ENCODE measurements around the gene LLGL2. TPM values are rescaled to one million over a fixed set of nuclear protein-coding genes. Genes with fewer than 3 reads are reported as not detected.

LLGL2 gene
- polyA plus RNA-seq, 1 donor = 6.4 TPM

GRCh38 chr17:75490953-75491649 lies 34.4 kb upstream of the LLGL2 start:
- DNase-seq (ENCODE audit: low read depth) = no peak

DNA sequence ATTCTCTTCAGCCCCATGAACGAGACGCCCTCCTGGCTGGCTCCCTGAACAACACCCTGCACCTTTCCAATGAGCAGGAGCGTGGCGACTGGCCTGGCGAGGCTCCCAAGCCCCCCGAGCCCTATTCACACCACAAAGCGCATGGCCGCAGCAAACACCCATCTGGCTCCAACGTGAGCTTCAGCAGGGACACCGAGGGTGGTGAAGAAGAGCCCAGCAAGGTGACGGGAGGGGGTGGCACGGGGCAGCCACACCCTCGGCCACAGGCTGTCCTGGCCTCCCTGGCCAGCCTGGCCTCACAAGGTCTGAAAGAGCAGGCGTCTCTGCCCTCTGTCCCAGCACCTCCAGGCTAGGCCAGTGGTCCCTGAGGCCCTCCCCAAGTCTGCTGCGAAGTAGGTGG lies 33.8 kb upstream of the LLGL2 start:
- no peak for DNase-seq (ENCODE audit: low read depth)

DNA sequence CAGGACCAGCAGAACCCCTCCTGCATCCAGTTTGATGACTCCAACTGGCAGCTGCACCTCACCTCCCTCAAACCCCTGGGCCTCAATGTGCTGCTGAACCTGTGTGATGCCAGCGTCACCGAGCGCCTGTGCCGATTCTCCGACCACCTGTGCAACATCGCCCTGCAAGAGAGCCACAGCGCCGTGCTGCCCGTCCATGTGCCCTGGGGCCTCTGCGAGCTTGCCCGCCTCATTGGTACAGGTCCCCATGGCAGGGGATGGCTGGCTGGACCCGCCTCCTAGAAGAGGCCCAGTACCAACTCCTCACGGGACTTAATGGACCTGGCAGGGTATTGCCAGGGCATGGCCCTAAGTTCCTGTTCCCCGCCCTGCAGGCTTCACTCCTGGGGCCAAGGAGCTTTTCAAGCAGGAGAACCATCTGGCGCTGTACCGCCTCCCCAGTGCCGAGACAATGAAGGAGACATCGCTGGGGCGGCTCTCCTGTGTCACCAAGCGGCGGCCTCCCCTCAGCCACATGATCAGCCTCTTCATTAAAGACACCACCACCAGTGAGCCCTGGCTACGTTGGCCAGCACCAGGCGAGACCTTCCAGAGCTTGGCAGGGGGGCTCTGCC lies 32.8 kb upstream of the LLGL2 start:
- no peak for DNase-seq (ENCODE audit: low read depth)

- DNase-seq (ENCODE audit: low read depth) = no peak
Measured at GRCh38 chr17:75493476-75494129, 31.9 kb upstream of the LLGL2 start.

DNA sequence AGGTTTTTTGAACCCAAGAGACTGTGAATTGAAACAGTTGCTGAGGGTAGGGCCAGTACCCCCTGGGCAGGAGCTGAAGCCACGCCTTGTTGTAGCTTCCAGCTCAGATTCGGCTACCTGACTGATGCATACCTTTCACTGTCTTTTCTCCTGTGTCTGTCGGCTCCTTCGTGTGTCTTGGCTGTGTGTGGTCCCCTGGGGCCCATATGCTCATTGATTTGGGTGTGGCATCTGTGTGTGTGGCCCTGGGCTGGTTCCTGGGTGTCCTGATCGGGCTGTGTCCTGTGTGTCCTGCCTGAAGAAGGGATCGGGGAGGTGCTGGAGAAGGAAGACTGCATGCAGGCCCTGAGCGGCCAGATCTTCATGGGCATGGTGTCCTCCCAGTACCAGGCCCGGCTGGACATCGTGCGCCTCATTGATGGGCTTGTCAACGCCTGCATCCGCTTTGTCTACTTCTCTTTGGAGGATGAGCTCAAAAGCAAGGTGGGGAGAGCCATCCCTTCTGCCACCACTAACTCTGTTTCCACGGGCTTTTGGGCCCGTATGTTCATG lies 31.1 kb upstream of the LLGL2 start:
- DNase-seq (ENCODE audit: low read depth) = no peak

DNA sequence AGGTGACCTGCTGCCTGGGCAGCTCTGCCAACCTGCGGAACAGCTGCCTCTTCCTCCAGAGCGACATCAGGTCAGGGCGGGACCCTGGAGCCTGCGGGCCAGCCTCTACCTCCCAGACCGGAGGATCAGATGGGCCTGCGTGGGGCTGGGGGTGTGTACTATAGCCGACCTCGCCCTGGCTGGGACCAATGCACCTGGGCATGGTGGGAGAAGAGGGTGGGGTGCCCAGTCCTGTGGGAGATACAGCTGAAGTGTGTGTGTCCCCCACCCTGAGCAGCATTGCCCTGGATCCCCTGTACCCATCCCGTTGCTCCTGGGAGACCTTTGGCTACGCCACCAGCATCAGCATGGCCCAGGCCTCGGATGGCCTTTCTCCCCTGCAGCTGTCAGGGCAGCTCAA lies 29.5 kb upstream of the LLGL2 start:
- no peak for DNase-seq (ENCODE audit: low read depth)

DNA sequence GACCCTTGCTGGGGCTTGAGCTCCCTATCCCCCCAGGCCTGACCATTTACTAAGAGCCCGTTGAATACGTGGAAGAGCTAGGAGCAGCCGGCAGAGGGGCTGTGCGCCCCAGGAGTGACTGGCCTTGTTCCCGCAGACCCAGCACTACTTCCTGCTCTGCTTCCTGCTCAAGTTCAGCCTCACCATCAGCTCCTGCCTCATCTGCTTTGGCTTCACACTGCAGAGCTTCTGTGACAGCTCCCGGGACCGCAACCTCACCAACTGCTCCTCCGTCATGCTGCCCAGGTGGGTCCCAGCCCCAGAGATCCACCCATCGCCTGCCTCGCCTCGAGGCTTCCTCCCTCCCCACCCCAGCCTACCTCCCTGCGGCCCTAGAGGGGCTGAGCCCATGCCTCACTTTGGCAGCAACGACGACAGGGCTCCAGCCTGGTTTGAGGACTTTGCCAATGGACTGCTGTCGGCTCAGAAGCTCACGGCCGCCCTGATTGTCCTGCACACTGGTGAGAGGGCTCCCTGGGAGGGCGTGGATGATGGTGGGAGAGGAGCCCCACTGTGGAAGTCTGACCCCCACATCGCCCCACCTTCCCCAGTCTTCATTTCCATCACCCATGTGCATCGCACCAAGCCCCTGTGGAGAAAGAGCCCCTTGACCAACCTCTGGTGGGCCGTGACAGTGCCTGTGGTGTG lies 27.3 kb upstream of the LLGL2 start:
- DNase-seq (ENCODE audit: low read depth) = no peak

DNA sequence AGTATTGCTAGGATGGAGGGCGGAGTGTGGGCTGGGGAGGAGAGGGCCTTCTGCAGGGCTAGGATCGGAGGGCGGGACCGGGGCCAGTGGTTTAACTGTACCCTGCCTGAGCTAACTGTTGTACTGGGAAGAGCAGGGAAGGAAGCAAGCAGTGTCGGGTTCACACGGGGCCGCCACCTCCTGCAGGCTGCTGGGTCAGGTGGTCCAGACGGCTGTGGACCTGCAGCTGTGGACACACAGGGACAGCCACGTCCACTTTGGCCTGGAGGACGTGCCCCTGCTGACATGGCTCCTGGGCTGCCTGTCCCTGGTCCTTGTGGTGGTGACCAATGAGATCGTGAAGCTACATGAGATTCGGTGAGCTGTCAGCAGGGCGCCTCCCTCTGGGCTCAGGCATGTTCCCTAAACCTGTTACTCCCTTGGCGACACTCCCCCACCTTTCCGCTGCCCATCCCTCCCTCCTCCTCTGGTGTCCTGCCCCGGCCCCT lies 26.7 kb upstream of the LLGL2 start:
- DNase-seq (ENCODE audit: low read depth) = no peak

GRCh38 chr17:75499313-75500022 lies 26.0 kb upstream of the LLGL2 start:
- no peak for DNase-seq (ENCODE audit: low read depth)

DNA sequence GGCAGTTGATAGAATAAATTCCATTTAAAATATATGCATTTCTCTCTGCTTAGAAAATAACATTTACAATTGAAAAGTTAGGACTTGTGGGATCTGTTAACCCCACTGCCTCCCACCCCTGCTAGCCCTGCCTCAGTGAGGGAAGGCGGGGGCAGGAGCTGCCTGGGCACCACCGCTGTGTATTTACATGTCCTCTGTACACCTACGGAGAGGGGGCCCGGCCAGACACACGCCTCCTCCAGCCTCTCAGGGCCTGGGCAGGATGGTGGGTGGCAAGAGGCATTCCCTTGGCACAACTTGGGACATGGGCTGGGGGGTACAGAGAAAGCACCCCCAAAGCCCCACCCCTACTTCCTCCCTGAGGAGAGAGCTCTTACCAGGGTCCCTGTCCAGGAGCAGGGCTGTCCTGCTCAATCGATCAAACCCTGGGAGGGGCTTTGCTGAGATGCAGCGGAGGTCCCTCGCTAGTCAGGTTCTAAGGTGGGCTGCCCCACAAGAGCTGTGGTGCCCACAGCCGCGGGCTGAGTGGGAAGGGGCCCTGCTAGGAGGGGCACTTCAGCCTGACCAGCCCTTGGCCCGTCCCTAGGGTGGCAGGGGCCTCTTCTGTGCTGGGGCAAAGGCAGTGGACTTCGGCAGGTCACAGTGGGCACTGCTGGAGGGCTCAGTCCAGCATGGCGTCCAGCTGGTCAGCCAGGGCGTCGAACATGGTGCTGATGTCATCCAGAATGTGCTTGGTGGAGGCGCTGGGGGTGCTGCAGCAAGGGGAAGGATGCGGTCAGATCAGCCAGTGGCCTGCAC lies 24.9 kb upstream of the LLGL2 start:
- no peak for DNase-seq (ENCODE audit: low read depth)

GRCh38 chr17:75501378-75502071 lies 24.0 kb upstream of the LLGL2 start:
- DNase-seq (ENCODE audit: low read depth) = no peak

- no peak for DNase-seq (ENCODE audit: low read depth)
Measured at GRCh38 chr17:75502072-75502720, 23.3 kb upstream of the LLGL2 start.

DNA sequence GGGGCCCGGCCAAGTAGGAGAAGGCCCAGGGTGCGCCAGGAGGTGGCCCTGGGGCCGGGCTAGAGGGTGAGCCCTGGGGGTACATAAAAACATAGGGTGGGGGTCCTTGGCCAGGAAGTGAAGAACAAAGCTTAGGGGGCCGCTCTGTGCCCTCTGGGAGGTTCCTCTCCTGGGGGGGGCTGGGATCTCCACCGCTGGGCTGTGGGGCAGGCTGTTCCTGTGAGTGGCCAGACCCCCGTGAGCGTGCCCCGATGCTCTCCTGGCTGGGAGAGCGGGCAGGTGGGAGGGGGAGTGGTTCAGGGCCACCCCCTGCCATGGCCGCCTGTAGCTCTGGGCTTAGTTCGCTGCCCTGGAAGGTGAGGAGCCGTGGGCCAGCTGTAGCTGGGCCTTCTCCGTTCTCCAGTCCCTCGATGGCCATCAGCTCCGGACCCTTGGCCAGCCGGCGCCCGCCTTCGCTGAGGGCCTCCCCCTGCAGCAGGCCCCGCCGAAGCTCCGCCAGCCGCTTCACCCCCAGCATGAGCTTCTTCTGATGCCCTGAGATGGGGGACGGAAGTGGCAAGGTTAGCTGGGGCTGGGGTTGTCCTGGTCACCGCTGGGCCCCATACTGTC lies 22.7 kb upstream of the LLGL2 start:
- DNase-seq (ENCODE audit: low read depth) = no peak

DNA sequence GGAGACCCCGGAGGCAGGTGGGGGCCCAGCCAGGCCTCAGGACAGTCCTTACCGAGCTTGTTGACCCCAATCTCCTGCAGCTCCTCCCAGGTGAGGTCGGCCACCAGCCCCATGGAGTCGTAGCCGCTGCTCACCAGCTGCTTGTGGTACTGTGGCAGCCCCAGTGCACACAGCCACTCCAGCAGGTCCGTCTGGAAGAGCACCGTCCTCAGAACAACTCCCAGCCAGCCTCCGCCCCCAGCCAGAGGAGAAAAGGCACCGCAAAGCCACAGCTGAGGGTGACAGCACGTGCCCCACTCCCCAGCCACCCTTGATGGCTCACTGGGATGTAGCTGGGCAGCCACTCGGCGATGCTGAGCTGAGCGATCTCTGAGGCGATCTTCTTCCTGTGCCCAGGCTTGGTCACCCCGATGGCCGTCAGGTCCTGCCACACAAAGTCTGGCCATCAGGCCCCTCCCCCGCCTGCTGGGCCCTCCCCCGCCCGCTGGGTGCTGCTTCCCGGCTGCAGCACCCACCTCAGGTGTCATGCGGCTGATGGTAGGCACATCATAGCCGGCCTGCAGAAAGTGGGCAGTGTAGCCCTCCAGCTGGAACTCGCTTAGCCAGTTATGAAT lies 22.1 kb upstream of the LLGL2 start:
- DNase-seq (ENCODE audit: low read depth) = no peak

DNA sequence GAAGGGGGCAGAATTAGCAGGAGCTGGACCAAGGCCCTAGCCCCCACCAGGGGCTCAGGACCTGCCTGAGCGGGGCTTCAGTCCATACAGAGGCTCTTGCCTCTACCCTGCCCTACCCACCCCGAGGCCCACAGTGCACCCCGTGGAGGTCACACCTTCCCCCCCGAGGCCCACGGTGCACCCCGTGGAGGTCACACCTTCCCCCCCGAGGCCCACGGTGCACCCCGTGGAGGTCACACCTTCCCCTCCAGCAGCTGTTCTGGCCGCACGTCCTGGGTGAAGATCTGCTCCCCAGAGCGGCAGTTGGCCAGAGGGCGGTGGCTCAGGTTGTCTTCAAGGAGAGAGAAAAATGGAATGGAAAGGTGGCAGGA lies 21.5 kb upstream of the LLGL2 start:
- no peak for DNase-seq (ENCODE audit: low read depth)

DNA sequence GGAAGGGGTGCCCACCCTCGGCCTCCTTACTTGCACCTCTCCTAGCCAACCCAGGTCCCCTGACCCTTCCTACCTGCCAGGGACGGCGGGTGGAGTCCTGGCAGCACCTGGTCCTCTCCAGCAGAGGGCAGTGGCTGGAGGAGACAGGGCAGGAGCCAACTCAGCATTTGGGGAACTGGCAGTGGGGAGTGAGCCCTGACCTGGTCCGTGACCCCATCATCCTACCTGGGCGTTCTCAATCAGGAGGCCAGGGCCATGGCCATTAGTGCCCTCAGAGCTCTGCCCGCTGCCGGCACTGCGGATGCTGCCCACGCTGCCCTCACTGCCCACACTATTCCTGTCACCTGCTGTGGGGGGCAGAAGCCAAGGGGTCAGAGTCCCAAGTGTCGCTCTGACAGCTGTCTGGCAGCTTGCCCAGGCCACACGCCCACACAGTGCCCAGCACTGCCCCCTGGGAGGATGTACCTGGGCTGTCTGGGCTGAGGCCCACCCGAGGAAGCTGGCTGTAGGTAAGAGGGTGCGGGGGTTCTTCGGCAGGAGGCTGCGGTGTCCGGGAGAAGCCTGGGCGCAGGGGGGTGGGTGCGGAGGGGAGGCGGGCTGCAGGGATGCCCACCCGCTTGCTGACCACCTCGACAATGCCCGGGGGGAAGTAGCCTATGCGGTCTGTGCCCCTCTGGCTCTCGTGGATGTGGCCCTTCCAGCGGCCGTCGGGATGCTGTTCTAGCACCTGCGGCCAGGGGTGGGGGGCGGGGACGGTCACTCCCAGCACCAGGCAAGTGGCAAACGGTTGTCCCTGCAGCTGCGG lies 20.9 kb upstream of the LLGL2 start:
- no peak for DNase-seq (ENCODE audit: low read depth)

- DNase-seq (ENCODE audit: low read depth) = no peak
Measured at GRCh38 chr17:75505152-75505409, 20.4 kb upstream of the LLGL2 start.

GRCh38 chr17:75505640-75506039 lies 19.9 kb upstream of the LLGL2 start:
- no peak for DNase-seq (ENCODE audit: low read depth)
